Inferior parietal cortex (tissue), 1 donor: ENCODE measurements around the gene SESTD1.
"Not testable (repeated sequence)": the region's sequence is repeated elsewhere in the genome, so short reads cannot be mapped to it uniquely, and the experiment has no call there.

Experiments used
- DNase-seq: peaks from one replicate; pipeline ENCODE4 v3.0.0-alpha.2; 2016; ENCODE audit errors: extremely low spot score

The SESTD1 gene

GRCh38 chr2:179266271-179266670, 1.6 kb upstream of the SESTD1 start:
- no peak for DNase-seq

- DNase-seq, result no peak
Measured at GRCh38 chr2:179265082-179265510, 464 bp upstream of the SESTD1 start.

DNA sequence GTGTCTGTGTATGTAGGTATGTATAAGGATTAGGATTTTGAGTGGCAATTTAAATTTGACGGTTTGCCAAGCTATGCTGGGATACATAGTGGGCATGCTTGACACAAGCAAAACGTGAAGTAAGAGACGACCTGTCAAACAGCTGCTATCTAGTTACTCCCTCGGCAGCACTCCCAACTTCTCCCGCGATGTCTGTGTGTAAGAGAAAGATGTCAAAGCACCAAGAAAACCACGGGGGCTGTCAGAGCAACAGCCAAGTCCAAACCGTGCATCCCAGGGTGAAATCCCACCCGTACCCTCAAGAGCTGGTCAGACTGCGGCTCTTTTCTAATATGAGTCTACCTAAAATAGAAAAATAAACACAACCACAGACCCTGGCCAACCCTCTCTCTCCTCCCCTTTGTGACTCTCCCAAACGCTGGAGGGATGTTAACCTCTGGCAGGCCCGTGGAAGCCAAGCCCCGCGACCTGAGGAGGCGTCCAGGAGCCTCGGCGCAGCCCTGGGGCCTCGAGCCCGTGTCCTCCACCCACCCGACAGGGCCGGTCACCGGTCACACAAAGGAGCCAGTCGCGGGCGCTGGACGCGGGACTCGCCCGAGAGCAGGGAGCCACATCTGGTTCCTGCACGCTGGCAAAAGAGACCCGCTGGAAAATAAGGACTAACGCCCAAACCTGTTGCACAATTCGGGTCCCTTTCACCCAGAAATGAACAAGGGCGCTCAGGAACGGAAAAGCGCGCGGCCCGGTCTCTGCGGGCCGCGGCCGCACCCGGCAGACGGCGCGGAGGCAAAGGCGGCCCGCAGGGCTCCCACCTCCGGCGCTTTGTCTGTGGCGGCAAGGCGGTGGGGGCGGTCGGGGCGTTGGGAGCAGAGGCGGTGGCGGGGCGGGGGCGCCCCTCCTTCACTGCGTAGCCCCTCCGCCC, 925 bp downstream of the SESTD1 start:
- DNase-seq, result peak; percentile 47

- no peak for DNase-seq
Measured at GRCh38 chr2:179263015-179263414, 1.6 kb downstream of the SESTD1 start.

GRCh38 chr2:179262077-179262660, 2.5 kb downstream of the SESTD1 start:
- no peak for DNase-seq

GRCh38 chr2:179261151-179261825, 3.3 kb downstream of the SESTD1 start:
- no peak for DNase-seq

DNA sequence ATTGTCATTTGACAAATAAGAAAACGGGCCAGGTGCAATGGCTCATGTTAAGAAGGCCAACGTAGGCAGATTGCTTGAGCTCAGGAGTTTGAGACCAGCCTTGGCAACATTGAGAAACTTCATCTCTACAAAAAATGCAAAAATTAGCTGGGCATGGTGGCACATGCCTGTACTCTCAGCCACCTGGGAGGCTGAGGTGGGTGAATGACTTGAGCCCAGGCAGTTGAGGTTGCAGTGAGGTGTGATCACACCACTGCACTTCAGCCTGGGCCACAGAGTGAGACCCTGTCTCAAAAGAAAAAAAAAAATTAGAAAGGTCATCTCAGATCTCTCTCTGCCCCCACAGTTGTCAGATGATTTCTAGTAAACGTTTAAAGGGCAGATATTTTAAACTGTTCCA, 4.4 kb downstream of the SESTD1 start:
- no peak for DNase-seq

DNA sequence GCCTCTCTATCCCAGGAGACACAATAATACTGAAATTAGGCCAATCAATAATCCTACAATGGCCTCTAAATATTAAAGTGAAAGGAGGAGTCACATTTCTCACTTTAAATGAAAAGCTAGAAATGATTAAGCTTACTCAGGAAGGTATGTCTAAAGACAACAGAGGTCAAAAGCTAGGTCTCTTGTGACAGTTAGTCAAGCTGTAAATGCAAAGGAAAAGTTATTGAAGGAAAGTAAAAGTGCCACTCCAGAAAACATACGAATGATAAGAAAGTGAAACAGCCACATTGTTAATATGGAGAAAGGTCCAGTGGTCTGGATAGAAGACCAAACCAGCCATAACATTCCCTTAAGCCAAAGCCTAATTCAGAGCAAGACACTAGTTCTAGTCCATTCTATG, 9.5 kb downstream of the SESTD1 start:
- no peak for DNase-seq

DNA sequence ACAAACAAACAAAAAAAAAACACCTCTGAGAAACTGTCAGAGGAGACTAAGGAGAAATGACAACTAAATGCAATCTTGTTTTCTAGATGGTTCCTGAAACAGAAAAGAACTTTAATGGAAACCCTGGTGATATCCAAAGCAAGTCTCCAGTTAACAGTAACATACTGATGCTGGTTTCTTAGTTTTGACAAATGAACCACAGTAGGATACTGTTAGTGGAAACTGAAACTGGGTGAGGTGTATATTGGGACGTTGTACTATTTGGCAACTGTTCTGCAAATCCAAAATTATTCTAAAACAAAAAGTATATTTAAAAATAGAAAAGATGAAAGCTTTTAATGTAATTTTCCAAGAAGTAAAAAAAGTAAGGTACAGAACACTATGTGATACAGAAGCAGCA, 11.4 kb downstream of the SESTD1 start:
- DNase-seq, result no peak

DNA sequence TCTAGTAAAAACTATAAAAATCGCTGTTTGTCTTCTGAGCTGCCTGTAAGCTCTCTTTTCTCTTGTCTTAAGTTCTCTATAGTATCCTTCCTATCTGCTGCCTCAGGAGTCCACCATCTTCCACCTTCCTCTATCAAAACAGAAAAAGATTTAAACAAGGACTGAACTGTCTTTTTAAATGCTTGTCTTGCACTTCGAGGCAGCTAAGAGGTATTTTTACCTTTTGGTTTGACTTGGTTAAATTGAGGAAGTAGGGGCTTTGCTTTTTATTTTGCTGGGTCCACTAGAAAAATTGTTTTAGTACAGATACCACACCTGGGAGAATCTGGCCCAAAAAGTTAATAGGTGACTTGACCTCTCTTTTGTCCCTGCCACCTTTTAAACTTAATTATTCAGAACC, 12.2 kb downstream of the SESTD1 start:
- DNase-seq, result no peak

DNA sequence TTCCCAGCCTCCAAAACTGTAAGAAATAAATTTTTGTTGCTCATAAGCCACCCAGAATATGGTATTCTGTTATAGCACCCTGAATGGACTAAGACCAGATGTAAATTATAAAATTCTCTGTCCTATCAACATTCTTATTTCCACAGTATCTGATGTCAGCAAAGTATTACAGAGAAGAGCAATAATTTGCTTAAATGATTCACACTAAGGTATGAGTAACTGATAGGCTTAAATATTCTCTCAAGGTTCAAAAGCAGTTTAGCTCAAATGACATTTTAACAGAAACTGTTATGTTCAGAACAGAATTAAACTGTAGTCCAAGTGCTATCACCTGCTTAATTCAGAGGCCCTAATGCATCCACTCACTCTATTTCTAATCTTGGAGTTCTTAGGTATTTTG, 12.8 kb downstream of the SESTD1 start:
- no peak for DNase-seq

GRCh38 chr2:179250848-179251504, 13.7 kb downstream of the SESTD1 start:
- no peak for DNase-seq

DNA sequence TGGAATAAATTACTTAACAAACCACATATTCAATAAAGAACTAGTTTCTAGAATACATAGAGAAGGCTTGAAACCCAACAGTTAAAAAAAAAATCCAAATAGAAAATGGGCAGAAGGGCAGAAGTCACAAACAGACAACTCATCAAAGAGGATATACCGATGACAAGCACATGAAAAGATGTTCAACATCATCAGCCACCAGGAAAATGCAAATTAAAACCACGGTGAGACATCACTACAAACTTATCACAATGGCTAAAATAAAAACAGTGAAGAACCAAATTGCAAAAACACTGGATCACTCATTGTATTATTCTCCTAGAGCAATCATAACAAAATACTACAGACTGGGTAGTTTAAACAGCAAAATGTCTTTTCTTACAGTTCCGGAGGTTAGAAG, 14.5 kb downstream of the SESTD1 start:
- no peak for DNase-seq

GRCh38 chr2:179248024-179248348, 16.6 kb downstream of the SESTD1 start:
- DNase-seq, result no peak

DNA sequence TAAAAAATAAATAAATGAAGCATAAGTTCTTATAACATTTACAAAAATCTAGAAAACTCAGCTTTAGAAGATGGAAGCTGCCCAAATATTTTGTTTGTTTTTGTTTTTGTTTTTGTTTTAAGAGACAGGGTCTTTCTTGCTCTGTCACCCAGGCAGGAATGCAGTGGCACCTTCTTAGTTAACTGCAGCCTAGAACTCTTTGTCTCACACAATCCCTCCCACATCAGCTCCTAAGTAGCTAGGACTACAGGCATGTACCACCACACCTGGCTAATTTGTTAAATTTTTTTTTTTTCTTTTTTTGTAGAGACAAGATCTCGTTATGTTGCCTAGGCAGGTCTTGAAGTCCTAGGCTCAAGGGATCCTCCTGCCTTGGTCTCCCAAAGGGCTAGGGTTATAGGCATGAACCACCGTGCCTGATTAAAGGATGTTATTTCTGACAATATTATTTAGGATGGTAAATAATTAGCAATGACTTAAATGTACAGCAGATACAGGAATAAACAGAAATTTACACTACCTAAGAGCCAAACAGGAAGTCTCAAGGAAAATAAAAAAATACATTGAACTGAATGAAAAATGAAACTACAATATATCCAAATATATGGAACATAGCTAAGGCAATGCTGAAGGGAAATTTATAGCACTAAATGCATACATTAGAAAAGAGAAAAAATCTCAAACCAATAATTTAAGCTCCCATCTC, 17.2 kb downstream of the SESTD1 start:
- DNase-seq, result no peak

DNA sequence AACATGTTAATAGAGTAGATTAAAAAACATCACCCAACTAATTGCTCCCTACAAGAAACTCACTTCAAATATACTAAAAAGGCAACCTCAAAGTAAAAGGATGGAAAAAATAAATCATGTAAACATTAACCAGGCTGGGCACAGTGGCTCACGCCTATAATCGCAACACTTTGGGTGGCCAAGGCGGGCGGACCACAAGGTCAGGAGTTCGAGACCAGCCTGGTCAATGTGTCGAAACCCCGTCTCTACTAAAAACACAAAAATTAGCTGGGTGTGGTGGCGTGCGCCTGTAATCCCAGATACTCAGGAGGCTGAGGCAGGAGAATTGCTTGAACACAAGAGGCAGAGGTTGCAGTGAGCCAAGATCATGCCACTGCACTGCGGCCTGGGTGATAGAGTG, 18.8 kb downstream of the SESTD1 start:
- not testable (repeated sequence) for DNase-seq

- DNase-seq, result no peak
Measured at GRCh38 chr2:179243046-179243445, 21.6 kb downstream of the SESTD1 start.

DNA sequence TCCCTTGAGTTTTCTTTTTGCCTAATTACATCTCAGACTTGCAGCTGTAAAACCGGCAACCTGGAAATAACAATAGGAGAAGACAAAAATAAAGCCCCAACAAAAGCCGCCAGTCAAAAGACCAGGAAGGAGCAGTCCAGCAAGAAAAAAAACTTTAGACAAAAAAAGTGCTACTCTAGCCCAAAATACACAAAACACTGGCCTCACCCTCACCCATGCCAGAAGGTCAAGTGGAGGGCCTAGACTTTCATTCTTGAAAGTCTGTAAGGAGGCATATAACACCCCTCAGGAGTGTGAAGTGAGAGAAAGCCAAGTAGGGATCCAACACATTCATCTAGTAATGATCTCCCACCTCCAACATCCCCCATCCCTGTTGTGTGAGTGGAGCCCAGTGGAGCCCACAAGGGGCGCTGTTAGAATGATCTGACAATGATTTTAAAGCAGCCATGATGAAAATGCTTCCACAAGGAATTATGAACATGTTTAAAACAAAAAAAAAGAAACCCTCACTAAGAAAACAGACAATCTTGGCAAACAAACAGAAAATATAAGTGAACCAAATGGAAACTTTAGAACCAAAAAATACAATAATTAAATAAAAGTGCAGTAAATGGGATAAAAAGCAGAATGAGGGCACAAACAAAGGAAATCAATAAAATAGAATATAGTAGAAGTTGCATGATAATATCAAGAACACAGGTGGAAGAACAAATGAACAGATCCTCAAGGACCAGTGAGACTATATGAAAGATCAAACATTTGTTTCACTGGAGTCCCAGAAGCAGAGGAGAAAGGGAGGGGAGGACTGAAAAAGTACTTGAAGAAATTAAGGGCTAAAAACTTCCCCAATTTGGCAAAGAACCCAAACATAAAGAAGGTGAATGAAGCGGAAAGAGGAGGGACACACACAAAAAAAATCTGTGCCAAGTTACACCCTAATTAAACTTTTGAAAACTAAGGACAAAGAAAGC, 23.9 kb downstream of the SESTD1 start:
- DNase-seq, result no peak

DNA sequence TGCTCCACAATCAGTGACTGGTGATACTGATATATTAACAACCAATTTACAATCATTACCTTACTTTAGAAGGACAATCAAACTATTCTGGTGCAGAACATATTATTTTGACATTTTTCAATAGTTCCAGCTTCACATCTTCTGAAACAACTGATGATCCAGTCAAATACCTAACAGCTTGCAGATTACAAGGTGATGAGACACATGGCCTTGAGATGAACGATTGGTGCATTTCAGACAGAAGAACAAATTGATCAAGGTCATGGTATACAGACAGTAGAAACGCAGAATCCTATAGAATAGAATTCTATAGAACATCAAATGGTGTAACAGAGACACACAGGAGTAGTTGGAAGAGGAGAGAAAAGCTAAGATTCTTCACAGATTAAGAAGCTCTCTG, 24.8 kb downstream of the SESTD1 start:
- no peak for DNase-seq

DNA sequence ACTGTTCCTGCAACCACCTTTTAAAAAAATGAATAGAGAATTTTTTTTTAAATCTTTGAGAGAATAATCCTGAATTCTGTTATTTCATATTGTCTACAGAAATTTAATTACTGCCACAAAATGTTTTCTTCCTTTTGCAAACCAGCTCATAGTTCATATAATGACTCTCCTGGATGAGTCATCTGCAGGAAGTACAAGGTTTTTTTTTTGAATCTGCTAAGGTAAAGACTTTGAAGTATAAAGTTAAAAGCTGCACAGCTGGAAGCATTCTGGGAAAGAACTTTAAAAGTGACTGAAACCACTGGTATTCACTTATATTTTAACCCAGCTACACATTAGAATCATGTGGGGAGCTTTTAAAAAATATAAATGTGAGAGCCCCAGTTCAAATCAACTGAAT, 25.4 kb downstream of the SESTD1 start:
- no peak for DNase-seq

DNA sequence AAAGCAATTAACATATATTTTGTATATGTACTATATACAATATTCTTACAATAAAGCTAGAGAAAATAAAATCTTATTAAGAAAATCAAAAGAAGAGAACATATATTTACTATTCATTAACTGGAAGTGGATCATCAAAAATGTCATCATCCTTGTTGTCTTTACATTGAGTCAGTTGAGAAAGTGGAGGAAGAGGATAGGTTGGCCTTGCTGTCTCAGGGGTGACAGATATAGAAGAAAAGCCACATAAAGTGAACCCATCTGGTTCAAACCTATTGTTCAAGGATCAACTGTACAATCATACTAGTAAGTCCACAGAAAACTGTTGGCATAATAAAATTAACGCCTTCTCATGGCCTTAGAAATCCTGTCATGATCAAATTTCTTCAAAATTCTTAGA, 26.6 kb downstream of the SESTD1 start:
- DNase-seq, result no peak
